SU-DHL-6 (cell line): Measurements from ENCODE around the gene GALNT14.

ENCODE experiments used
- H2AFZ ChIP-seq: fragments of 200-600 bp; sonication (generic); 2 replicates; pipeline ENCODE4 v1.6.1; 2014; ENCODE audit warnings: low read depth, mild to moderate bottlenecking, moderate library complexity, mixed read lengths, antibody characterized with exemption, low read length; ENCODE audit not compliant: severe bottlenecking
- H3F3A ChIP-seq: fragments of 200-600 bp; shearing (Covaris generic); 2 replicates; pipeline ENCODE4 v1.6.0; 2016; ENCODE audit warnings: antibody characterized with exemption, mild to moderate bottlenecking; ENCODE audit not compliant: insufficient read depth
- H3K27ac ChIP-seq: fragments of 200-600 bp; sonication (generic); 2 replicates; pipeline ENCODE4 v1.5.1; 2016; ENCODE audit warnings: low read depth, mild to moderate bottlenecking, low read length, moderate library complexity, mixed read lengths
- H3K27me3 ChIP-seq: fragments of 200-600 bp; sonication (generic), shearing (Covaris generic); 2 replicates; pipeline ENCODE4 v1.6.0; 2014; ENCODE audit warnings: mild to moderate bottlenecking, low read length
- H3K36me3 ChIP-seq: fragments of 200-600 bp; sonication (generic); 2 replicates; pipeline ENCODE4 v1.6.1; 2014; ENCODE audit warnings: mild to moderate bottlenecking, low read length, mixed read lengths
- H3K4me2 ChIP-seq: fragments of 300-600, 200-600 bp; shearing (Covaris generic), sonication (generic); 2 replicates; pipeline ENCODE4 v1.6.0; 2014; ENCODE audit warnings: low read length, low read depth, mild to moderate bottlenecking; ENCODE audit not compliant: poor library complexity, severe bottlenecking
- H3K4me3 ChIP-seq: fragments of 200-600 bp; sonication (generic); 2 replicates; pipeline ENCODE4 v1.5.1; 2014; ENCODE audit warnings: antibody characterized with exemption, low read length, mild to moderate bottlenecking, mixed read lengths; ENCODE audit not compliant: insufficient read depth, poor library complexity, severe bottlenecking
- H3K79me2 ChIP-seq: fragments of 200-600 bp; sonication (generic); 2 replicates; pipeline ENCODE4 v1.6.1; 2014; ENCODE audit warnings: mild to moderate bottlenecking, low read length, moderate library complexity; ENCODE audit not compliant: insufficient read depth
- H3K9ac ChIP-seq: fragments of 200-600 bp; sonication (generic); 2 replicates; pipeline ENCODE4 v1.7.0; 2014; ENCODE audit warnings: mild to moderate bottlenecking, low read length
- H3K9me2 ChIP-seq: fragments of 200-600 bp; sonication (generic); replicated peaks from 2 replicates; pipeline ENCODE4 v1.6.1; 2014; ENCODE audit warnings: low read length; ENCODE audit not compliant: insufficient read depth
- H3K9me3 ChIP-seq: fragments of 200-600 bp; sonication (generic); 2 replicates; pipeline ENCODE4 v1.6.1; 2014; ENCODE audit warnings: low read length, mixed read lengths; ENCODE audit not compliant: insufficient read depth
- H4K20me1 ChIP-seq: fragments of 200-600 bp; sonication (generic); 2 replicates; pipeline ENCODE4 v1.6.1; 2014; ENCODE audit warnings: low read depth, mild to moderate bottlenecking, antibody characterized with exemption, low read length, moderate library complexity, mixed read lengths
- CTCF ChIP-seq: fragments of 200-600 bp; sonication (generic); IDR thresholded peaks from one replicate; pipeline ENCODE4 v1.5.1; 2017; ENCODE audit warnings: antibody characterized with exemption, mild to moderate bottlenecking, low read length, moderate library complexity; ENCODE audit not compliant: insufficient read depth, poor library complexity, severe bottlenecking
- EZH2phosphoT487 ChIP-seq: fragments of 200-600 bp; sonication (generic), shearing (Covaris generic); conservative IDR thresholded peaks from 2 replicates; pipeline ENCODE4 v1.6.1; 2018; ENCODE audit warnings: mild to moderate bottlenecking, antibody characterized with exemption, low read length, moderate library complexity, mixed read lengths

GALNT14 gene

DNA sequence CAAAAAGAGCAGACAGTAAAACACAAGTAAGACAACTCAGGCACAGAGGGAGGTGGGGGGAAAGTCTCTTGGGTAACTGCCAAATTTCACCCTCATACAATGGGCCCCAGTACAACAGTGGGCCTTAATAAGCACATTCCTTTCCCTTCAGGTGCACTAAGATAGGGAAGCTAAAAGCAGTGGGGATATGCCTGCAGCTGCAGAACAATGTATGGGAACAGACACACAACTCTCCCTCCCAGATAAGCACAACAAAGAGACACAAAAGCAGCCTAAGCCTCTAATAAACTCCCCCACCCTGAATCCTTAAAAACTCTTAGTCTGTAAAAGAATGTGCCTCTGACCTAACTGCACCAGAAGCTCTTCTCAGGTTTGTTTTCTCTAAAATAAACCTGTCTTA is 24.5 kb downstream of the GALNT14 start:
- Histone ChIP-seq H3K9me3 (no peaks in the 10 kb centered on the region), H3K36me3 (no peaks in the 10 kb centered on the region), H3K79me2 (no peaks in the 10 kb centered on the region), H3K27me3 (no peaks in the 10 kb centered on the region), H3K9ac (no peak overlapping the region), H3K4me3 (no peak overlapping the region), H4K20me1 (no peaks in the 10 kb centered on the region), H3K27ac (no peak overlapping the region), H3K9me2 (no peaks in the 10 kb centered on the region), H3F3A (no peaks in the 10 kb centered on the region), H2AFZ (no peak overlapping the region), H3K4me2 (no peak overlapping the region)
- TF ChIP-seq EZH2phosphoT487 = no peak
- TF ChIP-seq CTCF = no peak

DNA sequence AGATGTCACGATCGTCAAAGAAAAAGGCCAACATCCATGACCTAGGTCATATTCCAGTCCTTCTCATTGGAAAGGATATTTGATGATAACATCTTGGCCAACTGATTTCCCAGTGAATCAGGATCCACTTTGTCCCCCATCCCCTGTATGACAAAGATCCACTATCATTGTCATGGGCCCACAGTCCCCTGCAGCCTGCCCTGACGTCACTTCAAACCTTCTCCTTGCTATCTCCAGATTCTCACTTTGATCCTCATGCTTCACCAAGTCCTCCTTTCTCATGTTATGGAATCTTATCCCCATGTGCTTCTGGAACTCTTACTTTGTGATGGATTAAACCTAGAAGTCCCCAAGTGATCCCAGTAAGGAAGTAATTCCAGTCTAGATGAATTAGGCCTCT is 25.7 kb downstream of the GALNT14 start:
- Histone ChIP-seq H3F3A (no peaks in the 10 kb centered on the region), H3K27me3 (no peaks in the 10 kb centered on the region), H3K79me2 (no peaks in the 10 kb centered on the region), H3K4me2 (no peak overlapping the region), H3K9me3 (no peaks in the 10 kb centered on the region), H3K36me3 (no peaks in the 10 kb centered on the region), H3K27ac (no peak overlapping the region), H3K9ac (no peak overlapping the region), H4K20me1 (no peaks in the 10 kb centered on the region), H3K9me2 (no peaks in the 10 kb centered on the region), H2AFZ (no peak overlapping the region), H3K4me3 (no peak overlapping the region)
- no peak for TF ChIP-seq EZH2phosphoT487
- TF ChIP-seq CTCF = no peak

DNA sequence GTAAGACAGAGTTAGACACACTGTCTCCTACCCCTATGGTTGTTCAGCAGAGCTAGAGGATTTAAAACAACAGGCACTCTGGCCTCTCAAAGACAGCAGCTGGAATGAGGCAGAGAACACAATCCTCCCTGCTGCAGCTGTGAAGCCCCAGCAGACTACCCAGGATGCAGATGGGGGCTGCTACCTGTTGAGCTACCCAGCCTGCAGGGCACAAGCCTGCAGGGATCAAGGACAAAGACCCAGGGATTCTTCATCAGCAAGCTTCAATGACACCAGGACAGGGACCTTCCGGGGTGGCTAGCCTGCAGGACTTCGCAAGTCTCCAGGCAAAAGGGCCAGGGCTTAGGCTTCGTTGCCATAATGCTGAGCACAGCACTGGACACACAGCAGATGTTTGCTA is 27.2 kb downstream of the GALNT14 start:
- no peak overlapping the region for H3K4me2 ChIP-seq
- H3K27ac ChIP-seq = no peak overlapping the region
- H4K20me1 ChIP-seq = no peaks in the 10 kb centered on the region

More for the DNA sequence above, 27.2 kb downstream of the GALNT14 start:
- no peak overlapping the region for H2AFZ ChIP-seq
- H3K9ac ChIP-seq = no peak overlapping the region
- no peaks in the 10 kb centered on the region for H3K79me2 ChIP-seq
- no peaks in the 10 kb centered on the region for H3K36me3 ChIP-seq
- H3K9me2 ChIP-seq = no peaks in the 10 kb centered on the region
- no peaks in the 10 kb centered on the region for H3K27me3 ChIP-seq
- H3F3A ChIP-seq = no peaks in the 10 kb centered on the region
- no peak overlapping the region for H3K4me3 ChIP-seq
- TF ChIP-seq CTCF (no peak), EZH2phosphoT487 (no peak)
- H3K9me3 ChIP-seq = no peaks in the 10 kb centered on the region
